Neuron (in vitro differentiated cells): ENCODE results near the gene WBP4.
"Not testable (repeated sequence)": the region's sequence is repeated elsewhere in the genome, so short reads cannot be mapped to it uniquely, and the experiment has no call there.

ENCODE experiments used
- H2AFZ ChIP-seq: one replicate; pipeline ENCODE4 v1.6.1; 2013; ENCODE audit warnings: low read depth, mild to moderate bottlenecking, inconsistent platforms, low read length, moderate library complexity
- H3K27me3 ChIP-seq: one replicate; pipeline ENCODE4 v1.6.1; 2013; ENCODE audit warnings: low read length; ENCODE audit not compliant: insufficient read depth
- H3K36me3 ChIP-seq: one replicate; pipeline ENCODE4 v1.6.1; 2013; ENCODE audit warnings: low read length; ENCODE audit not compliant: insufficient read depth
- H3K4me1 ChIP-seq: one replicate; pipeline ENCODE4 v1.6.1; 2013; ENCODE audit warnings: low read length; ENCODE audit not compliant: insufficient read depth
- H3K4me3 ChIP-seq: 2 replicates; pipeline ENCODE4 v1.5.1; 2013; ENCODE audit warnings: mild to moderate bottlenecking, low read length, moderate library complexity
- H3K9me3 ChIP-seq: one replicate; pipeline ENCODE4 v1.6.1; 2013; ENCODE audit warnings: low read length

WBP4 gene

DNA sequence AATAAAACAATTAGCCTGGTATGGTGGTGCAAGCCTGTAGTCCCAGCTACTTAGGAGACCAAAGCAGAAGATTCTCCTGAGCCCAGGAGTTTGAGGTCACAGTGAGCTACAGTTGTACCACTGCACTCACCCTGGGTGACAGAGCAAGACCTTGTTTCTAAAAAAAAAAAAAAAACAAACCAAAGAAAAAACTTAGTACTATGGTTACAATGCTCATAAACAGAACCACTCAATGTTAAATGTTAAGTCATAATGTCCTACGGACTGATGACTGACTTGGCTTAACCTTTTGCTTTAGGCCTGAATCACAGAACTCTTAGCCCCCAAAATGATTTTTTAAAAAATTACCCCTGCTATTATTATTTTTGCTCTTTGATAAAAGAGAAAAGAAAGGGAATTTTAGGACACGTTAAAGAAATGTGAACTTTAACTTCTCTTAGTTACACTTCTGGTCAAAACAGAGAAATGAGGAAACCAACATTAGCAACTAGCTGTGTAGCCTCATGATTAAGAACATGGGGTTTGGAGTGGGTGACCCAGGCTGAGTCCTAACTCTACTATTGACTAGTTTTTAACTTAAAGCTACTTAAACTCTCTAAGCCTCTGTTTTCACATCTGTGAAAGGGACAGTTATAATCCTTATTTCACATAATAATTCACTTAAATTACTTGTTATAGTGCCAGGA lies 28.5 kb upstream of the WBP4 start:
- Histone ChIP-seq H3K4me3 (no peak overlapping the region), H2AFZ (no peak overlapping the region), H3K9me3 (no peaks in the 10 kb centered on the region), H3K27me3 (no peaks in the 10 kb centered on the region), H3K4me1 (peaks cover 5% of the 10 kb centered on the region), H3K36me3 (no peaks in the 10 kb centered on the region)

DNA sequence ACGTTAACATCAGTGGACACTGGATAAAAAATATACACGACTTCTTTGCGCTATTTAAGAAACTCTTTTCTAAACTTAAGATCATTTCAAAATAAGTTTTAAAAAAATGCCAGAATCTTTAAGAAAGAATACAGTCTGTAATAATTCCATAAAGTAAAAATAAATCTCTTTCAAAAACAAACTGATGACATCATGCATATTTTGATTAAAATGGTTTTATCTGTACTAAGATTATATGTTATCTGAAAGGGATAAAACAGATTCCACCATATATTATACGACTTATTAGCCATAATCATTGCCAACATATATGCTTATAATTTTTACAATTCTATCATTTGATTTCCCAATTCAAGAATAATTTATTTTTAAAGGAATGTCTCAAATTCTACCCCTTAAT lies 26.9 kb upstream of the WBP4 start:
- no peak overlapping the region for H3K4me3 ChIP-seq
- no peaks in the 10 kb centered on the region for H3K9me3 ChIP-seq
- peaks cover 5% of the 10 kb centered on the region for H3K4me1 ChIP-seq
- H2AFZ ChIP-seq: no peak overlapping the region
- H3K27me3 ChIP-seq: no peaks in the 10 kb centered on the region
- no peaks in the 10 kb centered on the region for H3K36me3 ChIP-seq

DNA sequence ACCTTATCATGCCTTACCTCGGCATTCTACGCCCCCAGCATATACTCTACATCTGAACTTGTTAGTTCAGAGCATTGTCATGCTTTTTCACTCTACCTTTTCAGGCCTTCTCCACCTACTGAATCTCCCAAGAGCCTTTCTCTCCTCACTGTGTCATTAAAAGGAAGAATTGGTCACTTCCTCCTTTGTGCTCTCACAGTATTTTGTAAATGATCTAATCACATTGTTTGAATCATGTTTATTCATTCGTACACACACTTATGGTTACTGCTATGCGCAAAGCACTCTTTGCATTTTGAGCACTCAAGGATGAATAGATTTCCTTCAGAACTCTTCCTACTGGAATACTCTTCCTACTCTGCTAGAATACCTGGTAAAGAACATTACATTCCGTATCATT lies 26.4 kb upstream of the WBP4 start:
- no peak overlapping the region for H3K4me3 ChIP-seq
- no peaks in the 10 kb centered on the region for H3K36me3 ChIP-seq
- H3K27me3 ChIP-seq: no peaks in the 10 kb centered on the region
- no peak overlapping the region for H2AFZ ChIP-seq
- H3K4me1 ChIP-seq: peaks cover 5% of the 10 kb centered on the region
- no peaks in the 10 kb centered on the region for H3K9me3 ChIP-seq

DNA sequence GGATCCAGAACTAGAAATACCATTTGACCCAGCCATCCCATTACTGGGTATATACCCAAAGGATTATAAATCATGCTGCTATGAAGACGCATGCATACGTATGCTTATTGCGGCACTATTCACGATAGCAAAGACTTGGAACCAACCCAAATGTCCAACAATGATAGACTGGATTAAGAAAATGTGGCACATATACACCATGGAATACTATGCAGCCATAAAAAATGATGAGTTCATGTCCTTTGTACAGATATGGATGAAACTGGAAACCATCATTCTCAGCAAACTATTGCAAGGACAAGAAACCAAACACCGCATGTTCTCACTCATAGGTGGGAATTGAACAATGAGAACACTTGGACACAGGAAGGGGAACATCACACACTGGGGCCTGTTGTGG lies 24.8 kb upstream of the WBP4 start:
- not testable (repeated sequence) for H3K27me3 ChIP-seq, H3K4me3 ChIP-seq, H3K4me1 ChIP-seq, H2AFZ ChIP-seq, H3K9me3 ChIP-seq, H3K36me3 ChIP-seq

DNA sequence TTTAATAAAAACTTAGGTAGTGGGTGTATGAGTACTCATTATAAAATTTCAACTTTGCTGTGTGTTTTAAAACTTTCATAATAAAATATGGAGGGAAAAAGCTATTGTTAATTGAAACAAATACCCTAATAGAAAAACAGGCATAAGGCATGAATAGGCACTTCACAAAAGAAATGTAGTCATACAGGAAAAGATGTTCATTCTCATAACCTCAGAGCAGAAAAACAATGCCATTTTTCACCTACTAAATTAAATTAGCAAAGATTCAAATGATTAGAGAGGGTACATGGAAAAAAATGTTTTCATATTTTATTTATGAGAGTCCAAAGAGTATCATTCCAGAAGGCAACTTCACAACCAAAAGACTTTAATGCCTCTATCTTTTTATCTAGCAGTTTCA lies 21.6 kb upstream of the WBP4 start:
- no peak overlapping the region for H3K4me3 ChIP-seq
- H3K9me3 ChIP-seq: peaks cover 2% of the 10 kb centered on the region
- H2AFZ ChIP-seq: no peak overlapping the region
- no peaks in the 10 kb centered on the region for H3K27me3 ChIP-seq
- H3K4me1 ChIP-seq: peaks cover 4% of the 10 kb centered on the region
- H3K36me3 ChIP-seq: no peaks in the 10 kb centered on the region

DNA sequence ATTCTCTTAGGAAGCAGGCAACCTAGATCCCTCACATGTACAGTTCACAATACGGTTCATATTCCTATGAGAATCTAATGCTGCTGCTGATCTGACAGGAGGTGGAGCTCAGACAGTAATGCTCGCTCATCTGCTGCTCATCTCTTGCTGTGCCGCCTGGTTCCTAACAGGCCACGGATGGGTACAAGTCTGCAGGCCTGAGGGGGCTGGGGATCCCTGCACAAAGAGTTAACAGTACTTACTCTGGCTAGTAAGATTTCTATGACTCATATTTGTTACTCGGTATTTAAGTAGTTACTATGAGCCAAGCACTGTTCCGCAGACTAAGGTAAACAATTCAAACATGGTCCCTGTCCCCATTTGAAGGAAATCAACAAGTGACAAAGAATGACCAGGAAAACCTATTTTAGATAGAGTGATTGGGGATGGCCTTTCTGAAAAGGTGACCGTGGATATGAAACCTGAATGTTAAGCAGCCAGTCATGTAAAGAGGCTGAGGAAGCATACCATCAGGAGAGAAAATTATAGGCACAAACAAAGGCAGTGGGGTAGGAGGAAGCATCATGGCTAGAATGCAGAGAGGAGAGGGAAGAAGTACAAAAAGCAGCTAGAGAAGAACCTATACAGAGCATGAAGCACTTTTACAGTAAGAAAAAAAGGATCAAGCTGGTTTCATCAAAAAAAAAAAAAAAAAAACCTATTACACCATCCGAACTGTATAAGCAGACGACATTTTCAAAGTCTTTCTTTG lies 20.6 kb upstream of the WBP4 start:
- no peak overlapping the region for H3K4me3 ChIP-seq
- H3K27me3 ChIP-seq: no peaks in the 10 kb centered on the region
- H3K4me1 ChIP-seq: no peaks in the 10 kb centered on the region
- H3K9me3 ChIP-seq: peaks cover 2% of the 10 kb centered on the region
- H3K36me3 ChIP-seq: no peaks in the 10 kb centered on the region
- H2AFZ ChIP-seq: no peak overlapping the region

DNA sequence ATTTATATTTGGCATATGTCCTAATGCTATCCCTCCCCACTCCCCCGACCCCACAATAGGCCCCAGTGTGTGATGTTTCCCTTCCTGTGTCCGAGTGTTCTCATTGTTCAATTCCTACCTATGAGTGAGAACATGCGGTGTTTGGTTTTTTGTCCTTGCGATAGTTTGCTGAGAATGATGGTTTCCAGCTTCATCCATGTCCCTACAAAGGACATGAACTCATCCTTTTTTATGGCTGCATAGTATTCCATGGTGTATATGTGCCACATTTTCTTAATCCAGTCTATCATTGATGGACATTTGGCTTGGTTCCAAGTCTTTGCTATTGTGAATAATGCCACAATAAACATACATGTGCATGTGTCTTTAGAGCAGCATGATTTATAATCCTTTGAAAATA lies 18.9 kb upstream of the WBP4 start:
- H2AFZ ChIP-seq, H3K36me3 ChIP-seq, H3K27me3 ChIP-seq, H3K4me1 ChIP-seq, H3K4me3 ChIP-seq, H3K9me3 ChIP-seq: not testable (repeated sequence)

DNA sequence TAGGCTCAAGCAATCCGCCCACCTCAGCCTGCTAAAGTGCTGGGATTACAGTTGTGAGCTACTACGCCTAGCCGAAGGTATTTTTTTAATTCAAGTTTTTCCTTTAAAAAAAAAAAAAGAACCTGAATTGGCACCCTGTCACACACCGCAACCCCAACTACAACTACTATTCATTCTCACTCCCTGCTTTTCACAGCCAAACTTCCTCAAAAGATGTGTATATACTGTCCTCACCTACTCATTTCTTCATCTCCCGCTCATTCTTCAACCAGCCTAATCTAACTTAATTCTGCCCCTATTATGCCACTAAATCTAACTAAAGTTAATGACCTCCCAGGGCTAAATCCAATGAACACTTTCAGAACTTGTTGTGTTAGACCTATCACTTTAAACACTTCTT lies 12.7 kb upstream of the WBP4 start:
- no peaks in the 10 kb centered on the region for H3K27me3 ChIP-seq
- no peaks in the 10 kb centered on the region for H3K4me1 ChIP-seq
- H2AFZ ChIP-seq: no peak overlapping the region
- no peaks in the 10 kb centered on the region for H3K36me3 ChIP-seq
- H3K4me3 ChIP-seq: no peak overlapping the region
- H3K9me3 ChIP-seq: peaks cover 6% of the 10 kb centered on the region

DNA sequence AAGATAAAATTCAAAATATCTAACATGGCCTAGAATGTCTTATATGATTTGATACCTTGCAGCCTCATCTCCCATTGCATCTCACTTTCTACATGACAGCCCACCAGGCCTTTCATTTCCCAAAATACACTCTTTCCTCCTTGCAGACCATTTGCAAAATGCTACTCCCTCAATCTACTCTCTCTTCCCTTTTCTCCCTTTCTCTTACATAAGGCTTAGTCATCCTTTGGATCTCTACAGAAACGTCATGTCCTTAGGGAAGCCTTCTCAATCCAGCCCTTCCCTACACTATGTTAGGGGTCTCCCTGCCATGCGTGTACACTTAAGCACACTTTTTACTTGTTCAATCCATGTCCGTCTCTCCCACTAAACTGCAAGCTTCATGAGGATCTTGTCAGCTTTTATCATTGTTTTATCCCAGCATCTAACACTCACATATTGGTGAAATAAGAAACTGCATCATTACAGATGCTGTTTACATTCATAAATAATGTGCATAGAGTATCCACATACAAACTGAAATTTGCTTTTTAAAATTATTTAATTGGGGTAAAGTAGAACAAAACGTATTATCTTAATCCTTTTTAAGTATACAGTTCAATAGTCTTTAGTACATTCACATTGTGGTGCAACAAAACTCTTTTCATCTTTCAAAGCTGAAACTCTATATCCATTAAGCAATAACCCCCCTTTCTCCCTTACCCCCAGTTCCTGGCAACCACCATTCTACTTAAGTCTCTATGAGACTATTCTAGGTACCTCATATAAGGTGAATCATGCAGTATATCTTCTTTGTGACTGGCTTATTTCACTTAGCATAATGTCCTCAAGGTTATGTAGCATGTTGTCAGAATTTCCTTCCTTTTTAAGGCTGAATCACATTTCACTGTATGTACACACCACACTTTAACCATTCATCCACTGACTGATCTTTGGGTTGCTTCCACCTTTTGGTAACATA lies 11.5 kb upstream of the WBP4 start:
- Histone ChIP-seq H3K27me3 (no peaks in the 10 kb centered on the region), H2AFZ (no peak overlapping the region), H3K36me3 (no peaks in the 10 kb centered on the region), H3K9me3 (peaks cover 6% of the 10 kb centered on the region), H3K4me1 (no peaks in the 10 kb centered on the region), H3K4me3 (no peak overlapping the region)

DNA sequence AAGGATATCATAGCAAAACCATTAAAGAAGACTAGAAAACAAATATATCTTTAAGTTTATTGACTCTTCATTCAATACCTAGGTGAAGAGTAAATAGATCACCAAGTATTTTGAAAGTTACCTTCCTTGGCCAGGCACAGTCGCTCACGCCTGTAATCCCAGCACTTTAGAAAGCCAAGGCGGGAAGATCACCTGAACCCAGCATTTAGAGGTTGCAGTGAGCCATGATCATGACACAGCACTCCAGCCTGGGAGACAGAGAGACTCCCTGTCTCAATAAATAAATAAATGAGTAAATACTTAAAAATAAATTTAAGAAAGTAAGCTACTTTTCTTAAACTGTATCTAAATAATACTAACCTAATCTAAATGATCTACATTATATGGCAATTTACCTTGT lies 8.9 kb upstream of the WBP4 start:
- no peak overlapping the region for H3K4me3 ChIP-seq
- H3K36me3 ChIP-seq: no peaks in the 10 kb centered on the region
- H3K4me1 ChIP-seq: no peaks in the 10 kb centered on the region
- H3K27me3 ChIP-seq: no peaks in the 10 kb centered on the region
- no peak overlapping the region for H2AFZ ChIP-seq
- peaks cover 6% of the 10 kb centered on the region for H3K9me3 ChIP-seq

DNA sequence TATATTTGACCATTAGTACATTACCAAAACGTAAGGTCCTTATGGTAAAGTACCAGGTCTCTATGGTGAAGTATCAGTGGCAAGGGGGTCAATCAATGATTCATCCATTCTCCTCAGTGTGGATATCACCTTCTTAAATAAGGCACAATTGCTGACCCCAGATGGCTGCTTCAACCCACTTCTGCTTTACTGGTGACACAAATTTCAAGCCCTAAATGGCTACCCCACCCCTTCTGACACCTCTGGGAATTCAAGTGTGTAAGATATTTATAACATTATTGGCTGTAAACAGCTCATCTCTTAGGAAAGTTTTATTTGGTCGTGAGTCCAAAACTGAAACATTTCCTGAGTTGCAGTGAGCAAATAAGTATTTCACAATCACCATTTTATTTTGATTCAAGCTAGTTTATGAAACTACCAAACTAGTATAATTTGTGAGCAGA lies 7.9 kb upstream of the WBP4 start:
- Histone ChIP-seq H3K4me3 (no peak overlapping the region), H3K9me3 (peaks cover under 1% of the 10 kb centered on the region), H2AFZ (no peak overlapping the region), H3K27me3 (no peaks in the 10 kb centered on the region), H3K4me1 (no peaks in the 10 kb centered on the region), H3K36me3 (no peaks in the 10 kb centered on the region)

DNA sequence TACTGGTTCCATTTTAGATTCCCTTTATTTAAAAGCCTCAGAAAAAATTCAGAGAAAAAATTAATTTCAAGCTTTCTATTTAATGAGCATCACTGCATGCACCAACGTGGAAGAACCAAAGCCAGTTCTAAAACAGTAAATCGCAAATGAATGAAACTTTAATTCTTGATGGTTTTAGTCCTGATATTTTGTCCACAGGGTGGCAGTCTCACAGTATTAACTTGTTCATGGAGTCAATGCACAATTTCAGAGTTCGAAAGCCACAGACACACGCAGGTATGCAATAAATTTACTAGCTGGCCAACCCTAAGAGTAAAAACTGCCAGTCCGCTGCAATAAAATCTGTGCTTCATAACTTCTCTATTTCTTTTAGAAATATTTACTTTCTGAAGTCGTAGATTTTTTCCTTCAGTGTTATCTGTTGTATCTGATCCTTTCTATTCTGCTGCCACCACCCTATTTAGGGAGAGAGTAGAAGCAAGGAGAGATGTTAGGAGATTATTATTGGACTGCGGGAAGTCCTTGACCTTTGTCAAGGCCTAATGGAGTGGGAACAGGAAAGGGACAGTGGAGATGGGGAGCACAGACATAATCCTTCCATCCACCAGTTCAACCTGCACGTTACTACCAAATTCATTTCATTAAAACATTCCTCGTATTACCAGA lies 7.0 kb upstream of the WBP4 start:
- Histone ChIP-seq H3K4me1 (peaks cover 2% of the 10 kb centered on the region), H3K4me3 (no peak overlapping the region), H3K36me3 (no peaks in the 10 kb centered on the region), H3K9me3 (no peaks in the 10 kb centered on the region), H2AFZ (no peak overlapping the region), H3K27me3 (no peaks in the 10 kb centered on the region)
